ENCODE measurements around the gene MYH14. TPM values are rescaled to one million over a fixed set of nuclear protein-coding genes. Genes with fewer than 3 reads are reported as not detected.

Gene MYH14
- total and polyA plus RNA-seq, 2 of the 8 experiments (the other 6 are each of a cell fraction or from before 2014, with no cell fraction given) = 17.3 to 28.6 TPM

DNA sequence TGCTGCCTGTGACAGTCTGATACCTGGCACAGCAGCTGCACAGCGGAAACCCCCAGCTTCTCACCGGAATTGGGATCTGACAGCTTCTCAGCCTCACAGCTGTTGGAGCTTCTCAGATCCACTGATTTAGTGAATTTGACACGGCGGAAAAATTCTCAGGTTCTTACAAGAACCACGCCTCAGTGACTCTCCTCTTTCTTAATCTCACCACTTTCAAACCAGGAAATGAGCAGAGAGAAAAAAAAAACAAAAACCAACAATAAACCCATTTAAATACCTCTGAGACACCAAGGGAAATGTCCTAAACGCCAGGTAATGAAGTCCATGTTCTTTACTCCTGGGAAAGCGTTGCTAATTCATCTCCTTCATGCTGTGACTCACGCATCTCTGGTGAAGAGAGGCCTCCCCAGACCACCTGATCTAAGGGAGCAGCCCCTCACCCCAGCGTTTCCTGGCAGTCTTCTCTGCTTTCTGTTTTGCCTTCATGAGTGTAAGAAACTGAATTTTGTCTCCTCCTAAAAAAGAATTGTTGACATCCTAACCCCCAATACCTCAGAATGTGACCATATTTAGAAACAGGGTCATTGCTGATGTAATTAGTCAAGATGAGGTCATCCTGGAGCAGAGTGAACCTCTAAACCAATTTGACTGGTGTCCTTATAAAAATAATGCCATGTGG is 24.4 kb upstream of the MYH14 start (continued):
- TF ChIP-seq, protein P1, sequence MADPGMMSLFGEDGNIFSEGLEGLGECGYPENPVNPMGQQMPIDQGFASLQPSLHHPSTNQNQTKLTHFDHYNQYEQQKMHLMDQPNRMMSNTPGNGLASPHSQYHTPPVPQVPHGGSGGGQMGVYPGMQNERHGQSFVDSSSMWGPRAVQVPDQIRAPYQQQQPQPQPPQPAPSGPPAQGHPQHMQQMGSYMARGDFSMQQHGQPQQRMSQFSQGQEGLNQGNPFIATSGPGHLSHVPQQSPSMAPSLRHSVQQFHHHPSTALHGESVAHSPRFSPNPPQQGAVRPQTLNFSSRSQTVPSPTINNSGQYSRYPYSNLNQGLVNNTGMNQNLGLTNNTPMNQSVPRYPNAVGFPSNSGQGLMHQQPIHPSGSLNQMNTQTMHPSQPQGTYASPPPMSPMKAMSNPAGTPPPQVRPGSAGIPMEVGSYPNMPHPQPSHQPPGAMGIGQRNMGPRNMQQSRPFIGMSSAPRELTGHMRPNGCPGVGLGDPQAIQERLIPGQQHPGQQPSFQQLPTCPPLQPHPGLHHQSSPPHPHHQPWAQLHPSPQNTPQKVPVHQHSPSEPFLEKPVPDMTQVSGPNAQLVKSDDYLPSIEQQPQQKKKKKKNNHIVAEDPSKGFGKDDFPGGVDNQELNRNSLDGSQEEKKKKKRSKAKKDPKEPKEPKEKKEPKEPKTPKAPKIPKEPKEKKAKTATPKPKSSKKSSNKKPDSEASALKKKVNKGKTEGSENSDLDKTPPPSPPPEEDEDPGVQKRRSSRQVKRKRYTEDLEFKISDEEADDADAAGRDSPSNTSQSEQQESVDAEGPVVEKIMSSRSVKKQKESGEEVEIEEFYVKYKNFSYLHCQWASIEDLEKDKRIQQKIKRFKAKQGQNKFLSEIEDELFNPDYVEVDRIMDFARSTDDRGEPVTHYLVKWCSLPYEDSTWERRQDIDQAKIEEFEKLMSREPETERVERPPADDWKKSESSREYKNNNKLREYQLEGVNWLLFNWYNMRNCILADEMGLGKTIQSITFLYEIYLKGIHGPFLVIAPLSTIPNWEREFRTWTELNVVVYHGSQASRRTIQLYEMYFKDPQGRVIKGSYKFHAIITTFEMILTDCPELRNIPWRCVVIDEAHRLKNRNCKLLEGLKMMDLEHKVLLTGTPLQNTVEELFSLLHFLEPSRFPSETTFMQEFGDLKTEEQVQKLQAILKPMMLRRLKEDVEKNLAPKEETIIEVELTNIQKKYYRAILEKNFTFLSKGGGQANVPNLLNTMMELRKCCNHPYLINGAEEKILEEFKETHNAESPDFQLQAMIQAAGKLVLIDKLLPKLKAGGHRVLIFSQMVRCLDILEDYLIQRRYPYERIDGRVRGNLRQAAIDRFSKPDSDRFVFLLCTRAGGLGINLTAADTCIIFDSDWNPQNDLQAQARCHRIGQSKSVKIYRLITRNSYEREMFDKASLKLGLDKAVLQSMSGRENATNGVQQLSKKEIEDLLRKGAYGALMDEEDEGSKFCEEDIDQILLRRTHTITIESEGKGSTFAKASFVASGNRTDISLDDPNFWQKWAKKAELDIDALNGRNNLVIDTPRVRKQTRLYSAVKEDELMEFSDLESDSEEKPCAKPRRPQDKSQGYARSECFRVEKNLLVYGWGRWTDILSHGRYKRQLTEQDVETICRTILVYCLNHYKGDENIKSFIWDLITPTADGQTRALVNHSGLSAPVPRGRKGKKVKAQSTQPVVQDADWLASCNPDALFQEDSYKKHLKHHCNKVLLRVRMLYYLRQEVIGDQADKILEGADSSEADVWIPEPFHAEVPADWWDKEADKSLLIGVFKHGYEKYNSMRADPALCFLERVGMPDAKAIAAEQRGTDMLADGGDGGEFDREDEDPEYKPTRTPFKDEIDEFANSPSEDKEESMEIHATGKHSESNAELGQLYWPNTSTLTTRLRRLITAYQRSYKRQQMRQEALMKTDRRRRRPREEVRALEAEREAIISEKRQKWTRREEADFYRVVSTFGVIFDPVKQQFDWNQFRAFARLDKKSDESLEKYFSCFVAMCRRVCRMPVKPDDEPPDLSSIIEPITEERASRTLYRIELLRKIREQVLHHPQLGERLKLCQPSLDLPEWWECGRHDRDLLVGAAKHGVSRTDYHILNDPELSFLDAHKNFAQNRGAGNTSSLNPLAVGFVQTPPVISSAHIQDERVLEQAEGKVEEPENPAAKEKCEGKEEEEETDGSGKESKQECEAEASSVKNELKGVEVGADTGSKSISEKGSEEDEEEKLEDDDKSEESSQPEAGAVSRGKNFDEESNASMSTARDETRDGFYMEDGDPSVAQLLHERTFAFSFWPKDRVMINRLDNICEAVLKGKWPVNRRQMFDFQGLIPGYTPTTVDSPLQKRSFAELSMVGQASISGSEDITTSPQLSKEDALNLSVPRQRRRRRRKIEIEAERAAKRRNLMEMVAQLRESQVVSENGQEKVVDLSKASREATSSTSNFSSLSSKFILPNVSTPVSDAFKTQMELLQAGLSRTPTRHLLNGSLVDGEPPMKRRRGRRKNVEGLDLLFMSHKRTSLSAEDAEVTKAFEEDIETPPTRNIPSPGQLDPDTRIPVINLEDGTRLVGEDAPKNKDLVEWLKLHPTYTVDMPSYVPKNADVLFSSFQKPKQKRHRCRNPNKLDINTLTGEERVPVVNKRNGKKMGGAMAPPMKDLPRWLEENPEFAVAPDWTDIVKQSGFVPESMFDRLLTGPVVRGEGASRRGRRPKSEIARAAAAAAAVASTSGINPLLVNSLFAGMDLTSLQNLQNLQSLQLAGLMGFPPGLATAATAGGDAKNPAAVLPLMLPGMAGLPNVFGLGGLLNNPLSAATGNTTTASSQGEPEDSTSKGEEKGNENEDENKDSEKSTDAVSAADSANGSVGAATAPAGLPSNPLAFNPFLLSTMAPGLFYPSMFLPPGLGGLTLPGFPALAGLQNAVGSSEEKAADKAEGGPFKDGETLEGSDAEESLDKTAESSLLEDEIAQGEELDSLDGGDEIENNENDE (IDR thresholded peaks at IDR 0.05; ENCODE audit: insufficient replicate concordance, low read length) = no peak
- no peak for TF ChIP-seq HDAC6 (IDR thresholded peaks at IDR 0.05; ENCODE audit: low read depth, low read length)
- TF ChIP-seq SUZ12 (IDR thresholded peaks at IDR 0.05; ENCODE audit: low read length) = no peak
- no peak for TF ChIP-seq SP2 (IDR thresholded peaks at IDR 0.05; ENCODE audit: low read length)
- no peak for TF ChIP-seq CBX5 (IDR thresholded peaks at IDR 0.05; ENCODE audit: low read depth, low read length)
- TF ChIP-seq RFX5 (IDR thresholded peaks at IDR 0.05; ENCODE audit: borderline replicate concordance, low read depth, low read length) = no peak
- no peak for TF ChIP-seq KDM4A (IDR thresholded peaks at IDR 0.05; ENCODE audit: low read depth, low read length, severe bottlenecking)
- no peak for TF ChIP-seq TAF1 (IDR thresholded peaks at IDR 0.05; ENCODE audit: low read depth, low read length)
- no peak for TF ChIP-seq CHD2 (IDR thresholded peaks at IDR 0.05; ENCODE audit: low read length)
- TF ChIP-seq SIN3A (conservative IDR thresholded peaks at IDR 0.05 in 1 of 2, IDR thresholded peaks at IDR 0.05 in 1 of 2; ENCODE audit: low read depth in 1 of 2, low read length in 2 of 2) = no peak
